Subcutaneous adipose tissue (tissue), 4 donors: ENCODE measurements around the gene PIGU. TPM values are rescaled to one million over a fixed set of nuclear protein-coding genes. Genes with fewer than 3 reads are reported as not detected.

Experiments
- total RNA-seq, 4 donors: library from RNA; depleted of rRNA; stranded (reverse); fragments of >200 nt; gene quantifications; one replicate each; pipeline ENCODE4 v1.1.0, GENCODE V29; 2016
- TF ChIP-seq, protein P1 (sequence below): fragments of 450-650 bp; IDR thresholded peaks from one replicate; pipeline ENCODE4 v1.5.1; 2016; ENCODE audit warnings: low read depth, mild to moderate bottlenecking, control low read depth, antibody characterized with exemption, moderate library complexity

PIGU gene
- total RNA-seq, 4 donors from 2014 or later: 5.7 to 13.9 (median 7.7) TPM

DNA sequence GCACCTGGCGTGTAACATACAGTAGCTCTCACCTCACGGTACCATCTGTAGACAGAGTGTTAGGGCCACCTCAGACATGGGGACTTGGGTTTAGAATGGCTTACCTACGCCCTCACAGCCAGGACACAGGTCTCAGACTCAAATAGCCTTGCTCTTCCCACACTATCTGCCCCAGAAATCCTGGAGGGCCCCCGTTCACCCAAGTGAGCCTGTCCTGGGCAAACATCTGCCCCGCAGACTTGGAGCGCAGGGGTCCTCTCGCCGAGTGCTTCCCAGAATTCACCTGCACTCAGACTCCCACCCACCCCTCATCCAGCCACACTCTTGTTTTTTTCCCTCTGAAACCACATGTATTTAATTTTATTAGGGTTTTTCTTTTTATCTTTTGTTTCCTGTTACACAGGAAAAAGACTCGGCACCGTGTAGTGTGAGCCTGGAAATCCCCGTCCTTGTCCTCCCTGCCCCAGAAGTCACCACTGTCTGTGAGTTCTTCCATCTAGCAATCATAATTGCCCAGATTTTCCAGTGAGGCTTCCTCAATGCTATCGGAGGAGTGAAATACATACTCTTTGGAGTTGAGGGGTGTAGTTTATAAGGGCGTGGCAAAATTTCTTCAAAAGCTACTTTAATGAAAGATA, 135.5 kb downstream of the PIGU start:
- TF ChIP-seq, protein P1, sequence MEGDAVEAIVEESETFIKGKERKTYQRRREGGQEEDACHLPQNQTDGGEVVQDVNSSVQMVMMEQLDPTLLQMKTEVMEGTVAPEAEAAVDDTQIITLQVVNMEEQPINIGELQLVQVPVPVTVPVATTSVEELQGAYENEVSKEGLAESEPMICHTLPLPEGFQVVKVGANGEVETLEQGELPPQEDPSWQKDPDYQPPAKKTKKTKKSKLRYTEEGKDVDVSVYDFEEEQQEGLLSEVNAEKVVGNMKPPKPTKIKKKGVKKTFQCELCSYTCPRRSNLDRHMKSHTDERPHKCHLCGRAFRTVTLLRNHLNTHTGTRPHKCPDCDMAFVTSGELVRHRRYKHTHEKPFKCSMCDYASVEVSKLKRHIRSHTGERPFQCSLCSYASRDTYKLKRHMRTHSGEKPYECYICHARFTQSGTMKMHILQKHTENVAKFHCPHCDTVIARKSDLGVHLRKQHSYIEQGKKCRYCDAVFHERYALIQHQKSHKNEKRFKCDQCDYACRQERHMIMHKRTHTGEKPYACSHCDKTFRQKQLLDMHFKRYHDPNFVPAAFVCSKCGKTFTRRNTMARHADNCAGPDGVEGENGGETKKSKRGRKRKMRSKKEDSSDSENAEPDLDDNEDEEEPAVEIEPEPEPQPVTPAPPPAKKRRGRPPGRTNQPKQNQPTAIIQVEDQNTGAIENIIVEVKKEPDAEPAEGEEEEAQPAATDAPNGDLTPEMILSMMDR: no peak

DNA sequence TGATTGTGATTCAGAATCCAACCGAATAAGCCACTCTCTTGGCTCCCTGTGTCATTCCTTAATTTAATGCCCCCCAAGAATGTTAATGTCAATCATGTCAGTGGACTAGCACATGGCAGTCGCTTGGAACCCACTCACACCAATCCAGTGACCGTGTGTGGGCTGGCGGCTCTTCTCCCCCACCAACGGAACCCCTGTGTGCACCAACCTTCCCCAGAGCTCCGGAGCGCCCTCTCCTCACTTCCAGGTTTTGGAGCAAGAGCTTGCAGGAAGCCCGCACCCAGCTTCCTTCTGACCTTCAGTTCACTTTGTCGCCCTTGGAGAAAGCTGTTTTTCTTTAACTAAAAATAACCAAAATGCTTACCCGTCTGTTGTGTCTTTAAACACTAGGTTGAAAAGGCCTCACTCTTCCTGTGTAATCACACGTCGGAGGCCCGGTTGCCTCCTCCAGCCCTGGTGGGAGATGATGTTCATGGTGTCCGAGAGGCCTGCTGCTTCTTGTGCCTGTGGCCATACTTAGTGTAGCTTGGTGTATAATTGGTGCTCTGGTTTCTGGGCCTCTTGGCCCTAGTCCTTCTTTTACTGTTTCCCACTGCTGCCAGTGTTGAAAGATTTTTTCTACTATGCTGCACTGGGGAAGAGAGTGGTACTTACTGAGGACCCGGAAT, 136.2 kb downstream of the PIGU start:
- TF ChIP-seq, protein P1: no peak

DNA sequence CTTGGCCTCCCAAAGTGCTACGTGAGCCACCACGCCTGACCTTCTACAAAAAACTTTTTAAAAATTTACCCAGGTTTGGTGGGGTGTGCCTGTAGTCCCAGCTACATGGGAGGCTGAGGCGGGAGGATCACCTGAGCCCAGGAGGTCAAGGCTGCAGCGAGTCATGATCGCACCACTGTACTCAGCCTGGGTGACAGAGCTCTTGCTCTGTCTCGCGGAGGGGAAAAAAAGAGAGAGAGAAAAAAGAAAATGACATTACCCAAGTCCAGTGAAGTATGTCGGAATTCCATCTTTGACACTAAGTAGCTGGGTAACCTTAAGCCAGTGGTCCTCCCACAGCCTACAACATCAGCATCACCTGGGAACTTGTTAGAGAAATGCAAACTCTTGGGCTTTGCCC, 137.1 kb downstream of the PIGU start:
- TF ChIP-seq, protein P1: no peak

DNA sequence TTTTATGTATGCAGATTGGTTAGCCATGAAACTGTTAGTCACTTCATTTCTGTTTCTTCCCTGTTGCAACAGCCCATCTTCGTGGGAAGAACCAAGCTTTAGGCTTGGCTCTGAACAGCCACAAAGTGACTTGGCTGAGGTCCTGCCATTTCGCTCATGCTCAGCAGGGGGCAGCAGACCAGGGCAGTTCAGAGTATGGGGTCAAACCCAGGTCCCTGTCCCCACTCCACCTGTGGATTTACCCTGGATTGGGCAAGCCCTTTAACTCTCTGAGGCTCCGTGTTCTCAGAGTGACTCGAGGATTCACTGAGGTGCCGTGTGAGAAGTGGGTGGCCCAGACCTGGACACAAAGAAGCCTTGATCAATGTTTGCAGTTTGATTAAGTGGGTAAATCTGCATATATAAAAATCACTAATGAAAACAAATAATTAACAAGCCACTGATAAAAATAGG, 138.2 kb downstream of the PIGU start:
- TF ChIP-seq, protein P1: no peak

DNA sequence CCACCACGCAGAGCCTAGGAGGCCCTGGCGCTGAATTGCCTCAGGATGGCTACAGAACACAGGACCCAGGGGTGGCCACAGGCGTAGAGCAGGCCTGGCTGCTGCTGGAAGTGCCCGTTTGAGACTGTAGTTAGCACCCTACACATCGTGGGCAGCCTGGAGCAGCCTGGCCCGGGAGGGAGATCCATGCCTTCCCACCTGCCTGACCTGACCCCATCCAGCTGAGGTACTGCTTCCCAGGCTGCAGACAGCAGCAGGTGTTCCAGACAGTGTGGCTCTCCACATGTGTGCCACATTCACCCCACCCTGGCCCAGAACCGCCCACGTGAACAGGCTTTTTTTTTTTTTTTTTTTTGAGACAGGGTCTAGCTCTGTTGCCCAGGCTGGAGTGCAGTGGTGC, 139.2 kb downstream of the PIGU start:
- TF ChIP-seq, protein P1: no peak

DNA sequence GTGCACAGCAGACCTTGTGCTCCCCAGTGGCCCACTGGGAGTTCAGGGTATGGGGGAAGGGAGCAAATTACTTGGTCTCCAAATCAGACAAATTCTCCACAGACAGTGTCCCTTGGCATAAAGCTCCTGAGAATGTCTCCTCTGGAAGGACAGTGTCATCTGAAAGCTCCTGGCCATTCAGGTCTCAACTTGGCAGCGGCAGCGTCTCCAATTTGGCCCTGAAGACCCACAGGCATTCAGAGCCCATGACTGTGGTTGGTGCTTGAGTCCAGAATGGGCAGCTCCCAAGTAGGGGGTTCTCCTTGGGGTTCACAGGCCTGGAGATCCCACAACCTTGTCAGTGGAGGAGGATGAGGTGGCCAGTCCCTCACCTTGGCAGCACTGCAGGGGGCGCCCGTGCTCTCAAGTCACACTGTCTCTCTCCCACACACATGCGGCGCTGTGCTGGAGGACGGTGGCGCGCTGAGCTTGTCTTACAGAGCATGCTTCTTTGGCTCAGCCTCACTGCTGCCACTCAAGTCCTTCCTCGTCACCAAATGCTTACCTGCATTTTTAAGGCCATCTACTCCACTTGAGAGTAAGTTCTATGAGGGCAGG, 140.0 kb downstream of the PIGU start:
- TF ChIP-seq, protein P1: no peak

DNA sequence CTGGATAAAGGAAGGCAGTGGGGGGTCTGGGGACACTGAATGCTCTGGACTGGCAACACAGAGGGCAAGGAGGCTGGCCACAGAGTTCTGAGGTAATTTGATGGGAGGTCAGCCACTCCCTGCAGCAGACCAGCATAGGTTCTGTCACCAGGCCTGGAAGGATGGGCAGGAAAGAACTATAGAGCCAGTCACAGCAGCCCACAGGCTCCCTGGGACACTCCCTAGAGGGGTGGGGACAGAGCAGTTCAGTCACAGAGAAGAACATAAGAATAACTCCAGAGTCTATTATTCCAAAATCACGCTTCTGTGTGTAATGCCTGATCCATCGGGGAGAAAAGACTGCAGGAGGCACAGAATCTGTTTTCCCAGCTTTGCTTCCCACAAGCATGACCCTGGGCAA, 141.0 kb downstream of the PIGU start:
- TF ChIP-seq, protein P1: no peak
